LoVo (cell line): Measurements from ENCODE around the gene MTMR6.

ENCODE experiments used
- DNase-seq: peaks from one replicate; pipeline ENCODE4 v3.0.0-alpha.2; 2016; ENCODE audit warnings: low spot score

The MTMR6 gene

GRCh38 chr13:25217023-25217885, 70.0 kb downstream of the MTMR6 start:
- DNase-seq = no peak

- no peak for DNase-seq
Measured at GRCh38 chr13:25215253-25215575, 72.1 kb downstream of the MTMR6 start.

- DNase-seq = no peak
Measured at GRCh38 chr13:25214491-25215252, 72.6 kb downstream of the MTMR6 start.

- no peak for DNase-seq
Measured at GRCh38 chr13:25213715-25214114, 73.6 kb downstream of the MTMR6 start.

- no peak for DNase-seq
Measured at GRCh38 chr13:25210842-25211569, 76.3 kb downstream of the MTMR6 start.

- no peak for DNase-seq
Measured at GRCh38 chr13:25207291-25207810, 79.9 kb downstream of the MTMR6 start.

GRCh38 chr13:25204863-25205262, 82.4 kb downstream of the MTMR6 start:
- no peak for DNase-seq

GRCh38 chr13:25203127-25203740, 84.1 kb downstream of the MTMR6 start:
- DNase-seq = no peak

GRCh38 chr13:25200783-25201182, 86.5 kb downstream of the MTMR6 start:
- DNase-seq = no peak

GRCh38 chr13:25198647-25199046, 88.6 kb downstream of the MTMR6 start:
- no peak for DNase-seq

GRCh38 chr13:25196971-25197370, 90.3 kb downstream of the MTMR6 start:
- no peak for DNase-seq
